Measurements from ENCODE around the gene DPP6.
"Not testable (repeated sequence)": the region's sequence is repeated elsewhere in the genome, so short reads cannot be mapped to it uniquely, and the experiment has no call there.

DPP6 gene

DNA sequence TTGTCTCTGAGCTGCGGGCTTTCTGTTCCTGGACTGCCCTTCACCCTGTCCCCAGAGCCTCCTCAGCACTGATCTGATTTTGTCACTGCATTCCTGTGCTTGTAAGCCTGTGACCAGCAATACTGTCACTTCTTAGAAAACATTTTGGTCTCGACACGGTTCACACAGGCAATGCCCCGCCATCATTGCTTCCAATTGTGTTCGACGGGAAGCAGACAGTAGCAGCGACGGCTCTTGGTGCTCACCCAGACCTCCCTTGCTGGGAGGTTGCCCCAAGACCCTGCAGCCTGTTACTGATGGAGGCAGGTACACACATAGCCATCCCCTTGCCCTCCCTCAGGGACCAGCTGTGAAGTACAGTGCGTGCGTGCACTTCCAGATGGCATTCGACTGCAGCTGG is 99.1 kb downstream of the DPP6 start:
- not testable (repeated sequence) for FAIRE-seq

DNA sequence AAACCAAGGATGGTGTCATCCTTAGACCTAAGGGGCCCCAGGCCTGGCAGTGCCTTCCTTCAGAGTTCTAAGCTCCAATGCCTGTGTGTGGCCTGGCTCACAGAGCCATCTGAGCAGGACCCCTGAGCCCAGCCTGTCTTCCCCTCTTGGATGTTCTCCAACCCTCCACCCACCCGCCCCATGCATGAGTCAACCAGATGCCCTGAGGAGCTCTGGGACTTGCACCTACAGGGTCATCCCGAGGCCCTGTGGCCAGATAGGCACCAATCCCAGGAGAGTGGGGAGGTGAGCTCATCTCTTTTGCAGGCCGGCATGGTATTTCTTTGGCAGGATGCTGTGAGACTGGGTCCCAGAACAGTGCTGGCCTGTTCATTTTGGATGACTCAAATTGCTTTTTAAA is 103.7 kb downstream of the DPP6 start:
- not testable (repeated sequence) for FAIRE-seq

DNA sequence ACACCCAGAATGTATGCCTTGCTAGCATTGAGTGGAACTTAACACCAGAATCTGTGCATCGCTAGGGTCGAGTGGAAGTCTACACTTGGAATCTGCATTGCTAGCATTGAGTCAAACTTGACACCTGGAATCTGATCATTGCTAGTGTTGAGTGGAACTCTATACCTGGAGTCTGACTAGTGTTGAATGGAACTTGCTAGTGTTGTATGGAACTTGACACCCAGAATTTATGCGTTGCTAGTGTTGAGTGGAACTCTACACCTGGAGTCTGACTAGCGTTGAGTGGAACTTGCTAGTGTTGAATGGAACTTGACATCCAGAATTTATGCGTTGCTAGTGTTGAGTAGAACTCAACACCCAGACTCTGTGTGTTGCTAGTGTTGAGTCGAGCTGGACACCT is 110.7 kb downstream of the DPP6 start:
- not testable (repeated sequence) for FAIRE-seq

- FAIRE-seq = not testable (repeated sequence)
These were observed 111.4 kb downstream of the DPP6 start for GRCh38 chr7:154163642-154164041.

GRCh38 chr7:154167051-154167450 is 114.9 kb downstream of the DPP6 start:
- no peak for FAIRE-seq

- no peak for FAIRE-seq
These were observed 115.6 kb downstream of the DPP6 start for GRCh38 chr7:154167807-154168206.

- FAIRE-seq = no peak
These were observed 119.2 kb downstream of the DPP6 start for GRCh38 chr7:154171422-154171821.

DNA sequence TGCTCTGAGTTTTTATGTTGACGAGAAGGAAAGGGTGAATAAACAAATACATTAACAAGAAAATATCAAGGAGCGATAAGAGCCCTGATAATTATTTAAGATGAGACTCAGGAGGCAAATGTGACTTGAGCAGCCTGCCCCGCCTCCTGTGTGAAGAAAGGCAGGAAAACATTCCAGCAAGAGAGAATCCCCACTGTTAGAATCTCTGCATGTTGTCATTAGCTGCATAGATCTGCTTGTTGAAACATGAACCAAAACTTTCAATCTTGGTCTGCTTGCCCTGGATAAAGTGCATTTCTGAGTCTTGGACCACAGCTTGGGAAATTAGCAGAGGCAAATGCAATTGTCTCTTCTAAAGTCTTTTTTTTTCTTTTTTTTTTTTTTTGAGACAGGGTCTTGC is 120.0 kb downstream of the DPP6 start:
- no peak for FAIRE-seq

- no peak for FAIRE-seq
These were observed 125.4 kb downstream of the DPP6 start for GRCh38 chr7:154177584-154177983.

GRCh38 chr7:154178895-154179294 is 126.7 kb downstream of the DPP6 start:
- FAIRE-seq = no peak

DNA sequence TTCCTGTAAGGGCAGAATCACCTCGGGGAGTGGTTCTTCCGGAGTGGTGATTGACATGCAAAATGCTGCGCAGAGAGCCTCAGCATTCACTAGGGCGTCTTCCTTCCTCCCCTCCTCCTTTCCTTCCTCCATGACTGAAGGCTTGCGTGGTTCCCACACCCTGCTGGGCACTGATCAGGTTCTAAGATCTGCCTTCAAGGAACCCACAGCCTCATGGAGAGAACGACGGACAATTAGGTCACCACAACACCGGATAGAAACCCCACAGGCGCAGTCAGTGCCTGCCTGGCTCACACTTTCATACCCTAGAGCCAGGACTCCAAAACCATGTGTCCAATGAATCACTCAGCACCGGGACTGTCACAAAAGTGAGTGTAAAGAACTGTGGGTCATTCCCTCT is 131.3 kb downstream of the DPP6 start:
- FAIRE-seq = no peak

- FAIRE-seq = no peak
These were observed 131.7 kb downstream of the DPP6 start for GRCh38 chr7:154183946-154184345.

- FAIRE-seq = no peak
These were observed 134.6 kb downstream of the DPP6 start for GRCh38 chr7:154186811-154187210.

DNA sequence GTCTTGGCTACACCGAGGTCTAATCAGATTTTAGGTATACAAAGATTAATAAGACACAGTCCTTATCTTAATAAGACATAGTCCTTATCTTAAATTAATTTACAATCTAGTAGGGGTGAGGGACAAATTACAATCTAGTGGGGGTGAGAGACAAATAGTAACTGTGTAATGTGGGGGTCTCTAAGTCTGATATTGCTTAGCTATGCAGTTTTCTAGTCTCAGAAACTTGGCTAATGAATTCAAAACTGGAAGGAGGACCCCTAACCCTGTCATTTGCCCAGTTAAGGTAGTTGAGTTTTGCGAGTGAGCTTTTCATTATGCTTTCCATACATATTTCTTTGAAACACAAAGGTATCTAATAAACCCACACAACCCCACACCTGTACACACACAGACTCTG is 136.1 kb downstream of the DPP6 start:
- no peak for FAIRE-seq

DNA sequence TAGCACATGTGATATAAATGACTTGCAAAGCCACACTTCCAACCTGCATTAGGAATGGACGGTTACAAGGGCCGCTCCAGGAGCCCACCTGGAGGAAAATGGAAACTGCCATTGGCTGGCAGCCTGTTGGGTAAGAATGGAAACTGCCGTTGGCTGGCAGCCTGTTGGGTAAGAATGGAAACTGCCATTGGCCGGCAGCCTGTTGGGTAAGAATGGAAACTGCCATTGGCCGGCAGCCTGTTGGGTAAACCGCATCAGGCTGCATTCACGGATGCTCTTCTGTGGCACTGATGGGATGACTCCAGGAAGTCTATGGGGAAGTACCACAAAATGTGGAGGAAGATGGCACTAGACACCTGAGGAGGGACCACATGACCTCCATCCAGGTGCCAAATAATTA is 143.1 kb downstream of the DPP6 start:
- no peak for FAIRE-seq

DNA sequence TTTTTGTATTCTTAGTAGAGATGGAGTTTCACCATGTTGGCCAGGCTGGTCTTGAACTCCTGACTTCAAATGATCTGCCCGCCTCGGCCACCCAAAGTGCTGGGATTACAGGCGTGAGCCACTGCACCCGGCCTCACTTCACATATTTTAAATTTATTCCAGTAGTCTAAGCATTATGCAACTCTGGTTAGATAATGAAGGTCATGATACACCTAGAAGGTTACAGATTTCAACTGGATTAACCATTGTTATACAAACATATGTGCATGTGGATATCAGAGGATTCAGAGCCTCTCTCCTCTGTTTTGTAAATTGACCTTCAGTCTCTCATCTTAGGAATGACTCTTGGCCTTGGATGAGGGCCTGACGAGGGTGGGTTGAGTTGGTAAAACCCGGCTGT is 146.3 kb downstream of the DPP6 start:
- FAIRE-seq = no peak

- FAIRE-seq = no peak
These were observed 148.0 kb downstream of the DPP6 start for GRCh38 chr7:154200241-154200640.

GRCh38 chr7:154202002-154202401 is 149.8 kb downstream of the DPP6 start:
- no peak for FAIRE-seq

DNA sequence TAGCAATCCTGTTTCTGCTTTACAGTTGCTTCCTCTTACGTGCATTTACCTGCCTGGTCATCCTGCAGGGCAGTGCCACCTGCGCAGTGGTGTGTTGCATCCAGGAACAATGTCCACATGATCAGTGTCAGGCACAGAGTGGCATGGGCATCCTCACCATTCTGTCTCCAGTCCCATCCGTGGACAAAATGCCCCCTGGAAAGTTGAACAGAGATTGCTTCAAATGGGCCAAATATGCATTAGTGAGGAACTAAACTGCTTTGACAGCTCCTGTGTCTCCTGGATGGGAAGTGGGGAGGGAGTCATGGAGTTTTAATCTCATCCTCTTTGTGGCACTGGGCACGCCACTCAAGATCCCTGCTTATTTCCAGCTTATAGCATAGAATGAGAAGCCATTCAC is 151.8 kb downstream of the DPP6 start:
- FAIRE-seq = no peak

- no peak for FAIRE-seq
These were observed 160.7 kb downstream of the DPP6 start for GRCh38 chr7:154212861-154213260.

- FAIRE-seq = no peak
These were observed 165.6 kb downstream of the DPP6 start for GRCh38 chr7:154217688-154218340.

GRCh38 chr7:154231732-154232131 is 179.5 kb downstream of the DPP6 start:
- no peak for FAIRE-seq

- FAIRE-seq = no peak
These were observed 180.5 kb downstream of the DPP6 start for GRCh38 chr7:154232700-154233099.

GRCh38 chr7:154241988-154242387 is 189.8 kb downstream of the DPP6 start:
- FAIRE-seq = no peak

DNA sequence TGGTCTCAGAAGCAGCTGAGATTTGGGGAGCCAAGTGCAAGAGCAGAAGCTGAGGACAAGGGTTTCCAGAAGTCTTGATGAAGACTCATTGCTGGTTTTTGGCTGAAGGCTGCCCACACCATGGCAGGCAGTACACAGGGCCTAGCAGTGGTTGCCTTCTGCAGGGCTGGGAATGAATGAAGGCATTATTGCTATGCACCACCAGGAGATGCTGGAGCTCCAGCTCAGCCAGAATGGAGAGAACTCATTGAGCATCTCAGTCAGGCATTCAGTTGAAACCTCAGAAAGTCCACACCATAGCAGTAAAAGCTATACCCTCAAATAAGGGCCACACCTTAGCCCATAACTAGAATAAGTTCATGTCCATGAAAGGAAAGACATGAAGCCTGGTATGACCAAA is 190.5 kb downstream of the DPP6 start:
- no peak for FAIRE-seq

DNA sequence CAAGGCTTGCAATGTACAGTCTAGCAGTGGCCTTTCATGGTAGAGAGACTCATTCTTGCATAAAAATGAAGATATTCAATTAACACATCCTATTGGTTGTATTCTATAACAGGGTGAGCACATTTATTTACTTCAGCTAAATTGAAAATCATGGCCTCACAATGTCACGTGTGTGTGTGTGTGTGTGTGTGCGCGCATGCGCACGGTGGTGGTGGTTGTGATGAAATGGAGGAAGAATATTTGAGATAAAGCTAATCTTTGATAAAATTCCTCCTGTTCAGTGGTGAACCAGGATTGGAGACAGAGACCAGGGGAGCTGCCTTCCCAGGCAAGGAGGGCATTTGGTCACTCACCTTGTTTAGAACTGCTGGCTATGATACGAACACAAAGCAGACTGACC is 199.8 kb downstream of the DPP6 start:
- FAIRE-seq = no peak
